Suprapubic skin (tissue), 4 donors: Measurements from ENCODE around the gene APCDD1. TPM values are rescaled to one million over a fixed set of nuclear protein-coding genes. Genes with fewer than 3 reads are reported as not detected.

Experiments used
- DNase-seq, 2 donors: peaks; one replicate each; pipeline ENCODE4 v3.0.0-alpha.2; 2019; ENCODE audit warnings: low spot score in 2 of 2
- H3K27ac ChIP-seq: fragments of 200-600 bp; sonication (generic); one replicate; pipeline ENCODE4 v1.5.1; 2019
- H3K27me3 ChIP-seq: fragments of 200-600 bp; sonication (generic); one replicate; pipeline ENCODE4 v1.5.1; 2019
- H3K36me3 ChIP-seq: fragments of 200-600 bp; sonication (generic); one replicate; pipeline ENCODE4 v1.5.1; 2019
- H3K4me1 ChIP-seq: fragments of 200-600 bp; sonication (generic); one replicate; pipeline ENCODE4 v1.5.1; 2019
- H3K4me3 ChIP-seq: fragments of 200-600 bp; sonication (generic); one replicate; pipeline ENCODE4 v1.5.1; 2019; ENCODE audit warnings: mild to moderate bottlenecking
- H3K9me3 ChIP-seq: fragments of 200-600 bp; sonication (generic); one replicate; pipeline ENCODE4 v1.5.1; 2019
- CTCF ChIP-seq, 2 donors: fragments of 200-600 bp in 1 of 2; fragments of 450-650 bp in 1 of 2; sonication (generic) in 1 of 2; IDR thresholded peaks; one replicate each; pipeline ENCODE4 v1.5.1; 2016 to 2019; ENCODE audit warnings: antibody characterized with exemption in 2 of 2, mild to moderate bottlenecking in 1 of 2, moderate library complexity in 1 of 2
- EP300 ChIP-seq: sonication (generic); formaldehyde crosslinking; IDR thresholded peaks from one replicate; pipeline ENCODE4 v1.6.1; 2017; ENCODE audit warnings: antibody characterized with exemption
- POLR2A ChIP-seq, 2 donors: fragments of 450-650 bp; IDR thresholded peaks; one replicate each; pipeline ENCODE4 v1.6.1; 2017; ENCODE audit warnings: antibody characterized with exemption in 2 of 2, mild to moderate bottlenecking in 2 of 2, moderate library complexity in 2 of 2
- POLR2AphosphoS5 ChIP-seq, 3 donors: sonication (generic); formaldehyde crosslinking; IDR thresholded peaks; one replicate each; pipeline ENCODE4 v1.6.1; 2017; ENCODE audit warnings: antibody characterized with exemption in 3 of 3
- WGBS: methylation state at CpG from one replicate; pipeline ENCODE4 v1.1.5; 2018; 5-methylcytosine and 5-hydroxymethylcytosine counted together
- total RNA-seq, 4 donors: library from RNA; depleted of rRNA; stranded (reverse); fragments of >200 nt; gene quantifications; one replicate each; pipeline ENCODE4 v1.1.0, GENCODE V29; 2016

Gene APCDD1
- total RNA-seq, 4 donors from 2014 or later, result 110 to 308 (median 140) TPM

- H3K36me3 ChIP-seq, result no peaks in the 10 kb centered on the region
- no peaks in the 10 kb centered on the region for H3K9me3 ChIP-seq
- no peak overlapping the region for H3K4me3 ChIP-seq
- 73% methylated on average over 9 of the region's 9 CpGs for WGBS
- H3K4me1 ChIP-seq, result peaks cover 56% of the 10 kb centered on the region
- DNase-seq, result no peak
- TF ChIP-seq CTCF (IDR thresholded peaks at IDR 0.05) (no peak), POLR2AphosphoS5 (IDR thresholded peaks at IDR 0.05) (no peak)
- no peaks in the 10 kb centered on the region for H3K27me3 ChIP-seq
- no peak overlapping the region for H3K27ac ChIP-seq
Measured at GRCh38 chr18:10416065-10416464, 38.4 kb upstream of the APCDD1 start.

GRCh38 chr18:10417191-10417590 is 37.2 kb upstream of the APCDD1 start:
- TF ChIP-seq CTCF (IDR thresholded peaks at IDR 0.05) (no peak), POLR2A (IDR thresholded peaks at IDR 0.05) (no peak), POLR2AphosphoS5 (IDR thresholded peaks at IDR 0.05) (peak in 1 of 3 donors; percentile 45), EP300 (no peak)
- no peaks in the 10 kb centered on the region for H3K27me3 ChIP-seq
- no peak overlapping the region for H3K4me3 ChIP-seq
- peak overlapping the region; percentile 82 for H3K27ac ChIP-seq
- WGBS, result 49% methylated on average over 3 of the region's 3 CpGs
- no peak for DNase-seq
- H3K9me3 ChIP-seq, result no peaks in the 10 kb centered on the region
- peaks cover 55% of the 10 kb centered on the region for H3K4me1 ChIP-seq
- no peaks in the 10 kb centered on the region for H3K36me3 ChIP-seq

GRCh38 chr18:10417664-10418063 is 36.8 kb upstream of the APCDD1 start:
- TF ChIP-seq EP300 (no peak), POLR2AphosphoS5 (IDR thresholded peaks at IDR 0.05) (no peak), CTCF (IDR thresholded peaks at IDR 0.05) (no peak), POLR2A (IDR thresholded peaks at IDR 0.05) (no peak)
- Histone ChIP-seq H3K27me3 (no peaks in the 10 kb centered on the region), H3K27ac (peak overlapping the region; percentile 82), H3K4me1 (peaks cover 55% of the 10 kb centered on the region), H3K9me3 (no peaks in the 10 kb centered on the region), H3K36me3 (no peaks in the 10 kb centered on the region), H3K4me3 (no peak overlapping the region)
- no peak for DNase-seq

GRCh38 chr18:10418836-10419235 is 35.6 kb upstream of the APCDD1 start:
- Histone ChIP-seq H3K27ac (peak overlapping the region; percentile 82), H3K9me3 (no peaks in the 10 kb centered on the region), H3K27me3 (no peaks in the 10 kb centered on the region), H3K4me3 (no peak overlapping the region), H3K36me3 (no peaks in the 10 kb centered on the region), H3K4me1 (peaks cover 60% of the 10 kb centered on the region)
- DNase-seq, result no peak
- TF ChIP-seq POLR2A (IDR thresholded peaks at IDR 0.05), result no peak
- no peak for TF ChIP-seq POLR2AphosphoS5 (IDR thresholded peaks at IDR 0.05)
- TF ChIP-seq CTCF (IDR thresholded peaks at IDR 0.05), result no peak
- TF ChIP-seq EP300, result no peak

- Histone ChIP-seq H3K27ac (no peak overlapping the region), H3K27me3 (no peaks in the 10 kb centered on the region), H3K4me1 (peaks cover 58% of the 10 kb centered on the region), H3K4me3 (no peak overlapping the region), H3K9me3 (no peaks in the 10 kb centered on the region), H3K36me3 (no peaks in the 10 kb centered on the region)
- 81% methylated on average over 5 of the region's 5 CpGs for WGBS
- no peak for DNase-seq
- TF ChIP-seq EP300, result no peak
- TF ChIP-seq POLR2AphosphoS5 (IDR thresholded peaks at IDR 0.05), result no peak
- TF ChIP-seq CTCF (IDR thresholded peaks at IDR 0.05), result no peak
- no peak for TF ChIP-seq POLR2A (IDR thresholded peaks at IDR 0.05)
Measured at GRCh38 chr18:10419420-10420103, 34.9 kb upstream of the APCDD1 start.
